Measurements from ENCODE around the gene CACUL1.

CACUL1 gene

GRCh38 chr10:118635674-118636402, 118.9 kb downstream of the CACUL1 start:
- no peak for DNase-seq

- DNase-seq = no peak
These were observed 121.0 kb downstream of the CACUL1 start for GRCh38 chr10:118633786-118634185.

GRCh38 chr10:118629211-118629610, 125.6 kb downstream of the CACUL1 start:
- DNase-seq = no peak

GRCh38 chr10:118628397-118628796, 126.4 kb downstream of the CACUL1 start:
- DNase-seq = no peak

GRCh38 chr10:118626953-118627352, 127.8 kb downstream of the CACUL1 start:
- DNase-seq = peak in 2 of 3 donors; percentile 8 to 18

Measured in suppressor macrophage treated with lipopolysaccharide for 1 hour (primary cell).